22Rv1 (cell line): ENCODE results near the gene SDHAF1.
"Not testable (repeated sequence)": the region's sequence is repeated elsewhere in the genome, so short reads cannot be mapped to it uniquely, and the experiment has no call there.

Experiments used
- H3K27ac ChIP-seq: fragments of 450-650 bp; 2 replicates; pipeline ENCODE4 v1.5.1; 2017
- CTCF ChIP-seq: fragments of 450-650 bp; IDR thresholded peaks from 2 replicates; pipeline ENCODE4 v1.5.1; 2017; ENCODE audit warnings: mild to moderate bottlenecking
- ZFX ChIP-seq: fragments of 450-650 bp; IDR thresholded peaks from 2 replicates; pipeline ENCODE4 v1.6.1; 2017; ENCODE audit warnings: antibody characterized with exemption, borderline replicate concordance

SDHAF1 gene

DNA sequence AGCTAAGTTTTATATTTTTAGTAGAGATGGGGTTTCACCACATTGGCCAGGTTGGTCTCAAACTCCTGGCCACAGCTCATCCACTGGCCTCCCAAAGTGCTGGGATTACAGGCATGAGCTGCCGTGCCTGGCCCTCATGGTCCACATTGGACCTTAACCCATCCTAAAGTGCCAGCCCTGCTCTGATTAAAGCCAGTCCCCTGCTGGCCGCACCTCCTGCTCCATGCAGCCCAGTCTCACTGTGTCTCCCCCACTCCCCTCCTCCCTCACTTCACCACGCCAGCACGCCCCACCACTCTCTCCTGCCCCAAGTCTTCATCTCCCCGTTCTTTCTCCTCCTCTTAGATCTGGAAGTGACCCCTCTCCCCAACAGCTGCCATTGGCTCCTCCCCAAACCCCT is 16.7 kb upstream of the SDHAF1 start:
- no peak overlapping the region for H3K27ac ChIP-seq
- no peak for TF ChIP-seq CTCF
- no peak for TF ChIP-seq ZFX

DNA sequence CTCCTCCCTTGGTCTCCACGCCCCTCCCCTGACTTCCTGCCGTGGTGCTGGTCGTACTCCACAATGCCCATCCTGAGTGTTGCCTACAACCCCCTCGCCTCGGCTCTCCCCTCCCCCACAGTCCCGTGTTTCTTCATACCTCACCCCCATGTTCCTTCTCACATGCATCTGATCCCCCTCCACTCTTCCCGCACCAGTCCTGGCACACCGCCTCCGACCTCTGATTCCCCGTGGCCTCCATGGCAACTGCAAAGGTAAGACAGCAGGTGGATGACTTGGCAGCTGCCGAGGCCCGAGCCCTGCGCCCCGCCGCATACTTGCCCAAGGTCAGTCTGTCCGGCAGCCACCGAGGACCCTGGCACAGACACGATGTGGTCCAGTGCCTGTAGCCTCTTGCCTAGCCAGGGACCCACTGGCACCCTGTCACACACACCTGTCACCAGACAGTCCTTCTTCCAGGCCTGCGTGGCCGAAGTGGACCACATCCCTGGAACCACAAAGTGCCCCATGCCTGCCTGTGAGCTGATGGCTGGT is 16.1 kb upstream of the SDHAF1 start:
- TF ChIP-seq CTCF (no peak), ZFX (no peak)
- H3K27ac ChIP-seq: no peak overlapping the region

DNA sequence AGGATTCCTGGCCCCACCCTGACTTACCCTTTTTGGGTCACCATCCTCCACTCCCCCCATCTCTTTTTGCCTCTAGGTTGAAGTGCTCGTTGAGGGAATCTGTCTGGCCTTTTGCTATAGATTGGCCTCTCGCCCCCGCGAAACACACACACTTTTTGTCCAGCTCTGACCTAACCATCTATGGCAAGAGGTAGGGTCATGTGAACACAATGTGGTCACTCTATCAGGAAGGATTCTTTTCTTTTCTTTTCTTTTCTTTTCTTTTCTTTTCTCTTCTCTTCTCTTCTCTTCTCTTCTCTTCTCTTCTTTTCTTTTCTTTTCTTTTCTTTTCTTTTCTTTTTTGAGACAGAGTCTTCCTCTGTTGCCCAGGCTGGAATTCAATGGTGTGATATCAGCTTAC is 14.0 kb upstream of the SDHAF1 start:
- not testable (repeated sequence) for H3K27ac ChIP-seq

DNA sequence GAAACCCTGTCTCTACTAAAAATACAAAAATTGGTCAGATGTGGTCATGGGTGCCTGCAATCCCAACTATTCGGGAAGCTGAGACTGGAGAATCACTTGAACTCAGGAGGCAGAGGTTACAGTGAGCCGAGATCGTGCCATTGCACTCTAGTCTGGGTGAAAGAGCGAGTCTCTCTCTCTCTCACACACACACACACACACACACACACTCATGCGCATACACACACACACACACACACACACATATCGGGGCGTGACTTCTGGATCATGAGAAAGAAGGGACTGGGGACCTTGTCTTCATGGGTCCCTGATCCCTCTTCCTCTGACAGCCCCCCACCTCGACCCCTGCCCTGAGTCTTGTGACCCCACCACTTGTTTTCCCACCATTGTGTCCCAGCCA is 11.8 kb upstream of the SDHAF1 start:
- no peak for TF ChIP-seq CTCF
- no peak for TF ChIP-seq ZFX
- H3K27ac ChIP-seq: no peak overlapping the region

GRCh38 chr19:35986111-35986510 is 8.9 kb upstream of the SDHAF1 start:
- TF ChIP-seq ZFX: no peak
- no peak for TF ChIP-seq CTCF
- H3K27ac ChIP-seq: no peak overlapping the region

DNA sequence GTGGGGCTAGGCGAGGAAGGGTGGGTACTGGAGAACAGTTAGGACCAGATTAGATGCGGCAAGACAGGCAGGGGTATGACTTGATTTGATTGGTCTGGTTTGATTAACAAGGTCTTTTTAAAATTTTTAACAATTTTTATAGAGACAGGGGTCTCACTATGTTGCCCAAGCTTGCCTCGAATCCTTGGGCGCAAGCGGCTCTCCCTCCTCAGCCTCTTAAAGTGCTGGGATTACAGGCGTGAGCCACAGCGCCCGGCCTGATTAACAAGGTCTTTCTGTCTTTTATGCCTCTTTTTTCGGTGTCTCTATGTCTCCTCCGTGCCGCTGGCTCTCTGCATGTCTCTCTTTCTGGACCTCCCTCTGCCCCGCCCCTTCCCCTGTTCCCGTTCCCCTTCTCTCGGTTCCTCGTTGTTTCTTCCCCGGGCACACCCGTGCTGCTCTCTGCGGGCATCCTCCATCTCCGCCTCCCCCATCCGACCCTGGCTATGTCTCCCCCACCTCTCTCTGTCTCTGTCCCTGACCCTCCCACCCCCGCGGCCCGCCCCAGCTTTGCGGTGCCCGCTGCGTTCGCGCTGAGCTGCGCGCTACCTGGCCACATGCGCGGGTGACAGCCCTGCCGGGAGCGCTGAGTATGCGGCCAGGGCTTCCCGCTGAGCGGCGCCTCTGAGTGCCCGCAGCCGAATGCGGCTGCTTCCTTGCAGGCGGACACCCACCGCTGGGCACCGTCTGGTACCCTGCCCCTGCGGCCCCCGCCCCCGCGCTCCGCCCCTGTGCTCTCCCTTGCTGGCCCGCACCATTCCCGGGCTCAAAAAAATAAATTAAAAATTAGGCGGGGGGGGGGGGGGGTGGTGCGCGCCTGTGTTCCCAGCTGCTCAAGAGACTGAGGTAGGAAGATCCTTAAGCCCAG is 8.1 kb upstream of the SDHAF1 start:
- TF ChIP-seq ZFX: no peak
- TF ChIP-seq CTCF: no peak
- peak overlapping the region; percentile 49 for H3K27ac ChIP-seq

DNA sequence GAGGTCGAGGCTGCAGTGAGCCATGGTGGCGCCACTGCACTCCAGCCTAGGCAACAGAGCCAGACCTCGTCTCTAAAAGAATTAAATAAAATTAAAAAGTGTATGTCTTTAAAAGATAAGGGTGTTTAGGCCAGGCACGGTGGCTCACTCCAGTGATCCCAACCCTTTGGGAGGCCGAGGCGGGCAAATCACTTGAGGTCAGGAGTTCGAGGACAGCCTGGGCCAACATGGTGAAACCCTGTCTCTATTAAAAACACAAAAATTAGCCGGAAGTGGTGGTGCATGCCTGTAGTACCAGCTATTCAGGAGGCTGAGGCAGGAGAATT is 7.5 kb upstream of the SDHAF1 start:
- H3K27ac ChIP-seq: peak overlapping the region; percentile 49

More for the DNA sequence above, 7.5 kb upstream of the SDHAF1 start:
- TF ChIP-seq ZFX (no peak), CTCF (peak; percentile 58)
